Posterior vena cava (tissue), 2 donors: ENCODE results near the gene INO80E. TPM values are rescaled to one million over a fixed set of nuclear protein-coding genes. Genes with fewer than 3 reads are reported as not detected.

ENCODE experiments used
- DNase-seq: peaks from one replicate; pipeline ENCODE4 v3.0.0-alpha.2; 2020; ENCODE audit warnings: low spot score
- intact Hi-C, 2 donors: fragments of 100-400 bp; cut with DNase I; formaldehyde crosslinking; loops; one replicate each; pipeline versions ENCODE4 v1.14.1 to v1.14.2; 2022 to 2023
- total RNA-seq, 2 donors: library from RNA; stranded (reverse); fragmentation: NEBNext Ultra II Directional; extraction: Animal tissue kit (Norgen Biotek cat#: 25700); gene quantifications; one replicate each; pipeline ENCODE4 v1.2.1, GENCODE V29; 2021
- donor health status: DM: yes; HTN: yes; CAD: no.
- donor health status: DM: yes; HTN: yes; CAD: no.

Gene INO80E
- total RNA-seq, 2 donors from 2014 or later = 42.2 to 46.0 TPM

DNA sequence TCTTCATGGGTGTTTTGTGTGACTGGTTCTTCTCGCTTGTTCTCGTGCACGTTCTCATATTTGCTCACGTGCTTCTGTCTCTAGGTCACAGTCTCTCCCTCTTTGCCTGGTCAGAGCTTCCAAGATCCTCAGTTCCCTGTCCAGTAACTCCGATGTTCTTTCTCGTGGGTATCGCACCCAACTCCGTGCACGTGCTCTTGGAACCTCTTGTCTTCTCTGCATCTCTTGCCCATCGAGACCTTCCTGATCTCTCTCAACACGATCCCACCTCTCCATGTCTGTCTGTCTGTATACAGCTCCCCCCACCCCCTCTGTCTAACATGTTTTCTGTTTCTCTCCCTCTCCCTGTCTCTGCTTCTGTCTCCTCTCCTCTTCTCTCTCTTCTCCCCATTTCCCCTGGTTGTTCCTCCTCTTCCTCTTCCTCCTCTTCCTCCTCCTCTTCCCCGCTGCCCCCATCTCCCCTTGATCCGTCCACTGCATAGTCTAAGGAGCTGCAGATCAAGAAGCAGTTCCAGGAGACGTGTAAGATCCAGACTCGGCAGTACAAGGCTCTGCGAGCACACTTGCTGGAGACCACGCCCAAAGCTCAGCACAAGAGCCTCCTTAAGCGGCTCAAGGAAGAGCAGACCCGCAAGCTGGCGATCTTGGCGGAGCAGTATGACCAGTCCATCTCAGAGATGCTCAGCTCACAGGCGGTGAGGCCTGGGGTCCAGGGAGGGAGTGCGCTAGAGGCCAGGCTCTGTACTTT is 6.8 kb upstream of the INO80E start:
- DNase-seq = peak; percentile 52
- intact Hi-C loops = no loop called here

- intact Hi-C loops = no loop called here
- no peak for DNase-seq
These were observed 6.0 kb upstream of the INO80E start for GRCh38 chr16:29990034-29990433.

GRCh38 chr16:29990883-29991570 is 5.0 kb upstream of the INO80E start:
- DNase-seq = peak; percentile 71
- intact Hi-C loops = no loop called here

- intact Hi-C loops = no loop called here
These were observed 4.5 kb upstream of the INO80E start for GRCh38 chr16:29991571-29991904.

GRCh38 chr16:29992344-29992967 is 3.6 kb upstream of the INO80E start:
- intact Hi-C loops = no loop called here
- DNase-seq = peak; percentile 45

More at GRCh38 chr16:29991571-29991904, 4.5 kb upstream of the INO80E start:
- peak; percentile 54 for DNase-seq

GRCh38 chr16:29993191-29993902 is 2.7 kb upstream of the INO80E start:
- peak; percentile 76 for DNase-seq
- intact Hi-C loops = no loop called here

DNA sequence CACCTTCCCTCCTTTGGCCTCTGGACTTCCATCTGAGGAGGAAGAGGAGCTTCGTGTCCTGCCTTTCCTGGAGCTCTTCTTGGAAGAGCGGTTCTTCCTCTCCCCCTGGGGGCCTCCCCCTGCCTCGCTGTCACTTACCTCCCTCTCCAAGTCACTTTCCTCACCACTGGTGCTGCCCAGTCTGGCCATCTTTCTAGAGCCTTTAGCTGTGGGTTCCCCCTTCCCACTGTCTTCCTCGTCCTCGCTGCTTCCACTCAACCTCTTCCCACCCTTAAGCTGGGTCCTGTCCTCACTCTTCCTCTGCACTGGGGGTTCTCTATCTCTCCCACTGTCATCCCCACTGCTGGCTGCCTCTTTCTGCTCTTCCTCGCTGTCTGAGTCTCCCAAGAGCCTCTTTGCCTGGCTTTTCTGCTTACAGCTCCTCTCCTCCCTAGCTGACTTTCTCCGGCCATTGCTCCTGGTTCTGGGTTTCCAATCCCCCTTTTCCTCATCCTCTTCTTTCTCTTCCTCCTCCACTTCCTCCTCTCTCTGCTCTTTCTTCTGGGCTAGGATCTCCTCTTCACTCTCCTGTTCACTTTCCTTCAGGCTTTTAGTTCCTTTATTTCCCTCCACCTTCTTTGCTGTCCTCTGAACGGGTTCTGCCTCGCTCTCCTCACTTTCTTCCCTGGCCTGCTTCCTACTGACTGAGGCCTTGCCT is 2.0 kb upstream of the INO80E start:
- intact Hi-C loops = loop anchor here in 1 of 2 donors (2.0 kb wide), 1 partner anchor 13 kb away; no protein-coding TSS in a partner anchor

GRCh38 chr16:29994600-29995323 is 1.3 kb upstream of the INO80E start:
- intact Hi-C loops = loop anchor here in 1 of 2 donors (2.0 kb wide), 1 partner anchor 14 kb away; no protein-coding TSS in a partner anchor

More for the DNA sequence above, 2.0 kb upstream of the INO80E start:
- no peak for DNase-seq

GRCh38 chr16:29995324-29995910 is 624 bp upstream of the INO80E start, which contains the start of gene HIRIP3:
Gene HIRIP3, minus strand, starts transcription at chr16:29995617. Its CDS starts 12 bp downstream, at chr16:29995605.
- peak; percentile 96 for DNase-seq
- intact Hi-C loops = loop anchor here in 1 of 2 donors (2.0 kb wide), 1 partner anchor 15 kb away; no protein-coding TSS in a partner anchor

More at GRCh38 chr16:29994600-29995323, 1.3 kb upstream of the INO80E start:
- DNase-seq = peak; percentile 89

GRCh38 chr16:29996766-29997250 is 767 bp downstream of the INO80E start:
- intact Hi-C loops = no loop called here
- DNase-seq = no peak

- DNase-seq = no peak
- intact Hi-C loops = loop anchor here in 1 of 2 donors (5.0 kb wide), 1 partner anchor 177 kb away; the partner anchor contains the start of gene MVP
These were observed 3.6 kb downstream of the INO80E start for GRCh38 chr16:29999605-30000004.

- intact Hi-C loops = loop anchor here in 1 of 2 donors (5.0 kb wide), 1 partner anchor 179 kb away; the partner anchor contains the start of gene MVP
- DNase-seq = no peak
These were observed 4.9 kb downstream of the INO80E start for GRCh38 chr16:30000735-30001631.

DNA sequence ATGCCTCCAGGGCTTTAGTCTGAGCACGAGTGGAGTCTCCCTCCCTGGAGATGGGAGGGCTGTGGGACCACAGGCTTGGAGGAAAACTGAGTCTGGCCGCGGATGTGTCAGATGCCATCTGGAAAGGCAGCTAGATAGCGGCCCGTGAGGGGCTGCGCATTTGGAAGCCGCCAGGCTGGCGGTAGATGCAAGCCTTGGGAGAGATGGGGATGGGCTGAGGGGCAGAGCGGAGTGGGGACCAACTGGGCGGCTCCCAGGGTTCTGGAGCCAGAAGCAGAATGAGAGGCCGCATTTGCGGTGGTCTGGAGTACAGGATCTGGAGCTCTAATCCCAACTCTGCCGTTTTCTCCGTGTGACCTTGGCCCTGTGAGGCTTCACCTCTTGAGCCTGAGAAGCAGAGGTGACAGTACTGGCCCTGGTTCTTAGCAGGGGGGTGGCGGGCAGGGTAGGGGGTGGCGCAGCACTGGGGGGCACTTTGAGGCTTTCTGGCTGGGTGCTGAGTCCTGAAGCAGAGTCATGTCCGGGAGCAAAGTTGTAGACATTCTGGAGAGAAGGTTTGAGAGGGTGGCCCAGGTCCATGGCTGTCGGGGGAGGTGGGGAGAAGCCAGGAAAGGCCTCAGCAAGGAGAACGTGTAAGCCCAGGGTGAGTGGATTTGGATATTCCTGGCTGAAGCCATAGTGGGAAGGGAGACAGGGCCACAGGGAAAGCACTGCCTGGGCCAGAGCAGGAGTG is 6.7 kb downstream of the INO80E start:
- intact Hi-C loops = loop anchor here in 1 of 2 donors (5.0 kb wide), 1 partner anchor 180 kb away; the partner anchor contains the start of gene MVP
- DNase-seq = no peak

GRCh38 chr16:30003670-30004423 is 7.8 kb downstream of the INO80E start:
- intact Hi-C loops = loop anchor here in 1 of 2 donors (5.0 kb wide), 1 partner anchor 182 kb away; the partner anchor contains the start of gene MVP
- no peak for DNase-seq

DNA sequence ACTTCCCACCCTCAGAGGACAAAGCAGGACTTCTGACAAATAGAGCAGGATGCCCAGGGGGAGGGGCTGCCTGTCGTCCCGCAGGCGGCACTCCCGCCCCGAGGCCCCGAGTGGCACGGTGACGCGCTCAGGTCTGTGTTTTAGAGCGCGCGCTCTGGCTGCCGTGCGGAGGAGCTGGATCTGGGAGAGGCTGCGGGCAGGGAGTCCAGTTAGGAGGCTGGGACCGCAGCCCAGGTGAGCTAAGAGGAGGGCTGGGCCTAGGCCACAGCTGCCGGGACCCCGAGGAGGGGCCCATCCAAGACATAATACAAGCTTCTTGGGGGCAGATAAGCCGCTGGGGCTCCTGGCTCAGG is 8.4 kb downstream of the INO80E start:
- intact Hi-C loops = loop anchor here in 1 of 2 donors (5.0 kb wide), 1 partner anchor 182 kb away; the partner anchor contains the start of gene MVP
- no peak for DNase-seq
